SJCRH30 (cell line): ENCODE data around the gene PSMD3. TPM values are rescaled to one million over a fixed set of nuclear protein-coding genes. Genes with fewer than 3 reads are reported as not detected.
"Not testable (repeated sequence)": the region's sequence is repeated elsewhere in the genome, so short reads cannot be mapped to it uniquely, and the experiment has no call there.

Source experiments
- DNase-seq, 2 experiments: peaks; one replicate each; pipeline ENCODE4 v3.0.0-alpha.2; 2015 to 2020
- H3K27ac ChIP-seq: fragments of 250-450 bp; sonication (Bioruptor Pico); 2 replicates; pipeline ENCODE4 v1.5.1; 2020; ENCODE audit warnings: mild to moderate bottlenecking, moderate library complexity
- H3K27me3 ChIP-seq: fragments of 250-450 bp; sonication (Bioruptor Pico); 2 replicates; pipeline ENCODE4 v1.5.1; 2020; ENCODE audit warnings: mild to moderate bottlenecking, moderate library complexity
- H3K36me3 ChIP-seq: fragments of 250-450 bp; sonication (Bioruptor Pico); 2 replicates; pipeline ENCODE4 v1.5.1; 2020; ENCODE audit warnings: mild to moderate bottlenecking, moderate library complexity
- H3K4me1 ChIP-seq: fragments of 250-450 bp; sonication (Bioruptor Pico); 2 replicates; pipeline ENCODE4 v1.5.1; 2020; ENCODE audit warnings: mild to moderate bottlenecking, moderate library complexity
- H3K4me3 ChIP-seq: fragments of 250-450 bp; sonication (Bioruptor Pico); 2 replicates; pipeline ENCODE4 v1.5.1; 2020; ENCODE audit warnings: mild to moderate bottlenecking, moderate library complexity
- H3K9me3 ChIP-seq: fragments of 250-450 bp; sonication (Bioruptor Pico); replicated peaks from 2 replicates; pipeline ENCODE4 v1.5.1; 2020; ENCODE audit warnings: mild to moderate bottlenecking, moderate library complexity
- total RNA-seq: library from RNA; depleted of rRNA; stranded (reverse); fragments of >200 nt; shearing (Covaris generic); gene quantifications from 2 replicates; pipeline ENCODE4 v1.2.3, GENCODE V29; 2014; rRNA removed

PSMD3 gene
- total RNA-seq, result 128 and 129 TPM in 2 replicates

DNA sequence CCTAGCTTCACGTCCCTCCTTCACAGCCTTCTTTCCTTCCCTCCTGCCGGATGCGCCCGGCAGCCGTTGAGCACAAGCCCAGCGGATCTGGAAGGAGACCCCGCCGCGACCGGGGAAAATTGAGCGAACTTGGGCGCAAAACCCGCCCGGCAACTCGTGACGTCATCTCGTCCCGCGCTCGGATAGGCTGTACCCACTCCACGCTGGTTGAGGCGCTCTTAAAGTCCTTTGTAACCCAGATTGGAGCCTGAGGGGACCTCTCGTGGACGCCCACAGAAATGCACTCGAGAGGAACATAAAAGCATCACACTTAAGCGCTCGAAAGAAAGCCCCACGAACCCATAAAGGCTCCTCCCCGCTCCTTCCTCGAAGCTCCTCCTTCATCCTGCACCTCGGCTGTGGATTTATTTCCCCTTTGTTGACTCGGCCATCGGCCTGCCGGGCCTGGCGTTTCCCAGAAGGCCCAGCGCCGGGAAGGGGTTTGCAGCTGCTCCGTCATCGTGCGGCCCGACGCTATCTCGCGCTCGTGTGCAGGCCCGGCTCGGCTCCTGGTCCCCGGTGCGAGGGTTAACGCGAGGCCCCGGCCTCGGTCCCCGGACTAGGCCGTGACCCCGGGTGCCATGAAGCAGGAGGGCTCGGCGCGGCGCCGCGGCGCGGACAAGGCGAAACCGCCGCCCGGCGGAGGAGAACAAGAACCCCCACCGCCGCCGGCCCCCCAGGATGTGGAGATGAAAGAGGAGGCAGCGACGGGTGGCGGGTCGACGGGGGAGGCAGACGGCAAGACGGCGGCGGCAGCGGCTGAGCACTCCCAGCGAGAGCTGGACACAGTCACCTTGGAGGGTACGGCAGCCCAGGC, at the start of gene PSMD3:
PSMD3 (plus strand) TSS at position 457 of the 856 bp plus-strand sequence; CDS start at position 621, 164 bp downstream.
- peaks cover 10% of the 10 kb centered on the region for H3K4me1 ChIP-seq
- H3K27ac ChIP-seq, result peak within 1 kb of the TSS; percentile 88
- peaks cover 14% of the 10 kb centered on the region for H3K36me3 ChIP-seq
- H3K4me3 ChIP-seq, result peak within 1 kb of the TSS; percentile 78
- DNase-seq, result peak; percentile 98 to 100
- no peaks in the 10 kb centered on the region for H3K9me3 ChIP-seq
- H3K27me3 ChIP-seq, result no peaks in the 10 kb centered on the region

GRCh38 chr17:39933912-39934311, 46.7 kb upstream of the PSMD3 start:
- Histone ChIP-seq H3K36me3 (no peaks in the 10 kb centered on the region), H3K9me3 (no peaks in the 10 kb centered on the region), H3K27me3 (no peaks in the 10 kb centered on the region), H3K4me3 (no peak overlapping the region), H3K4me1 (no peaks in the 10 kb centered on the region), H3K27ac (no peak overlapping the region)
- DNase-seq, result no peak

DNA sequence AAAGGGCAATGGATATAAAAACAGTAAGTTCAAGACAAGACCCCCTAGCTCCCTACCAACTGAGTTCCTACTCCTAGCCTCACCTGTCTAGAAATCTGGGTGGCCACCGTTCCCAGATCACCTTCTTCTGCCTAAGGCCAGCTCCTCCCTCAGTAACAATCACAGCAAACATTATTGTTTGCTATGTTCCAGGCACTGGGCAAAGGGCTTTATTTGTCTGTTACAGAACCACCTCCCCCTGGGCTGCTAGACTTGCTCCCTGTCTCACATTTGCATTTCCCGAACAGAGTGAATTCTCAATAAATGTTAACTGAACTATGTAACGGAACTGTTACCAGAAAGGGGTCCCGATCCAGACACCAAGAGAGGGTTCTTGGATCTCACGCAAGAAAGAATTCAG, 46.3 kb upstream of the PSMD3 start:
- H3K4me3 ChIP-seq, result no peak overlapping the region
- peaks cover 2% of the 10 kb centered on the region for H3K4me1 ChIP-seq
- H3K27me3 ChIP-seq, result no peaks in the 10 kb centered on the region
- H3K9me3 ChIP-seq, result no peaks in the 10 kb centered on the region
- no peak overlapping the region for H3K27ac ChIP-seq
- no peaks in the 10 kb centered on the region for H3K36me3 ChIP-seq
- no peak for DNase-seq

DNA sequence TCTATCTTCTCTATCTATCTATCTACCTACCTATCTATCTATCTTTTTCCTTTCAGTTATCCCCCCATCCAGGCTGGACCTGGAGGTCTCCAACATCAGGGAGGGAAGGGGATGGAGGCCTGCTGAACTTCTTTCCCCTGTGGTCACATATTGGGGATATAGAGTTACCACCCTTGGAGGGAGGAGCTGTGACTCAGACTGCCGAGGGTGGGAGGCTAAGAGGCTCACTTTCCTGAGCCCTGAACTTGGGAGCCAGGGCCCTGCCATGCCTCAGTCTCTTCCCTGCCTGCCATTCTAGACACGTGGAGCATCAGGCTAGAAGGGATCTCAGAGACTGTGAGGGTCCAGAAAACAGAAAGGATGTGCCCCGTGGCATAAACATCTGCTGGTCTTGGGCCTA, 44.7 kb upstream of the PSMD3 start:
- H3K36me3 ChIP-seq, result no peaks in the 10 kb centered on the region
- H3K27ac ChIP-seq, result no peak overlapping the region
- H3K27me3 ChIP-seq, result no peaks in the 10 kb centered on the region
- no peak overlapping the region for H3K4me3 ChIP-seq
- peaks cover 8% of the 10 kb centered on the region for H3K4me1 ChIP-seq
- no peaks in the 10 kb centered on the region for H3K9me3 ChIP-seq
- DNase-seq, result peak; percentile 19 to 36

DNA sequence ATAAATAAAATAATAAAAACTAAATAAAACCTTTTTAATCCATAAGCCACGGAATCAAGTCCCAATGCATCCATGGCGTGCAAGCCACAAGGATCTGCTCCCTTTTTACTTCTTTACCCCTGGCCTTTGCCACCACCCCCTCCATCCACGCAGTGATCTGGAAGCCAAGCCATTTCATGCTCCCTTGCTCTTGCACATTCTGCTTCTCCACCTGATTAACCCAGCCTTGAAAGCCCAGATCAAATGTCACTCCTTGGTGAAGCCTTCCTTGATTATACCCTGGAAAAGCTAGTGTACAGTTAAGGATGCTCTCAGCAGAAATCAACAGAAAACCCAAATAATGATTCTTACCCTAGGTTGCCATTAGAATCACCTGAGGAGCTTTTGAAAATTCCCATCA, 43.2 kb upstream of the PSMD3 start:
- H3K9me3 ChIP-seq, result no peaks in the 10 kb centered on the region
- H3K4me1 ChIP-seq, result peaks cover 8% of the 10 kb centered on the region
- H3K4me3 ChIP-seq, result no peak overlapping the region
- H3K36me3 ChIP-seq, result no peaks in the 10 kb centered on the region
- H3K27ac ChIP-seq, result no peak overlapping the region
- no peaks in the 10 kb centered on the region for H3K27me3 ChIP-seq
- DNase-seq, result no peak

- DNase-seq, result no peak
- H3K9me3 ChIP-seq, result no peaks in the 10 kb centered on the region
- H3K27me3 ChIP-seq, result no peaks in the 10 kb centered on the region
- no peak overlapping the region for H3K4me3 ChIP-seq
- H3K4me1 ChIP-seq, result peaks cover 8% of the 10 kb centered on the region
- H3K27ac ChIP-seq, result no peak overlapping the region
- H3K36me3 ChIP-seq, result no peaks in the 10 kb centered on the region
These were observed 42.3 kb upstream of the PSMD3 start for GRCh38 chr17:39938140-39938869.

GRCh38 chr17:39939106-39939505, 41.5 kb upstream of the PSMD3 start:
- Histone ChIP-seq H3K36me3 (no peaks in the 10 kb centered on the region), H3K4me3 (no peak overlapping the region), H3K27me3 (no peaks in the 10 kb centered on the region), H3K4me1 (peaks cover 8% of the 10 kb centered on the region), H3K9me3 (no peaks in the 10 kb centered on the region), H3K27ac (no peak overlapping the region)
- DNase-seq, result no peak

GRCh38 chr17:39939588-39940419, 40.8 kb upstream of the PSMD3 start:
- no peaks in the 10 kb centered on the region for H3K36me3 ChIP-seq
- no peaks in the 10 kb centered on the region for H3K9me3 ChIP-seq
- H3K27me3 ChIP-seq, result no peaks in the 10 kb centered on the region
- H3K27ac ChIP-seq, result peak overlapping the region; percentile 36; the same call in 1 of the 2 replicates
- H3K4me3 ChIP-seq, result no peak overlapping the region
- peak; percentile 43 to 62 for DNase-seq
- peaks cover 8% of the 10 kb centered on the region for H3K4me1 ChIP-seq

DNA sequence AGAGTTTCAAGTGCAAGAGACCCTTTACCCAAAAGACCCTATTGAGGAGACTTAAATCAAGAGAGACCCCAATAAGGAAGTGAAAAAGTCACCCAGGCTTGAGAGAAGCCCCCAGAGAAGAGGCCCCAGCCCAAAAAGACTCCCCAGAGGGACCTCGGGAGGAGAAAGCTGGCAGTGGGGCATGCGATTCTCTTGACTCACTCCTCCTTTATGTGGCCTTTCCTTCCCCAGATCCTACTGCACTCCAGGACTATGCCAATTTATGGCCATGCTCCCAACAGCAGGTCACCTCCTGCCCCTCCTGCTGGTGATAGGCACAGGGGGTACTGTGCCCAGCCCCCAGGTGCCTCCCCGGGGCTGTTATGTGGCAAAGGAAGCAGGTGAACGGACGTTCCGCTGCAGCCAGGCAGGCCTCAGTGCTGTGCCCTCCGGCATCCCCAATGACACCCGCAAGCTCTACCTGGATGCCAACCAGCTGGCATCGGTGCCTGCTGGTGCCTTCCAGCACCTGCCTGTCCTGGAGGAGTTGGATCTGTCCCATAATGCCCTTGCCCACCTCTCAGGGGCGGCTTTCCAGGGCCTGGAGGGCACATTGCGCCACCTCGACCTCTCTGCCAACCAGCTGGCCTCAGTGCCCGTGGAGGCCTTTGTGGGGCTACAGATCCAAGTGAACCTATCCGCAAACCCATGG, 36.8 kb upstream of the PSMD3 start:
- no peaks in the 10 kb centered on the region for H3K27me3 ChIP-seq
- no peak overlapping the region for H3K4me3 ChIP-seq
- DNase-seq, result no peak
- peaks cover 8% of the 10 kb centered on the region for H3K4me1 ChIP-seq
- H3K9me3 ChIP-seq, result no peaks in the 10 kb centered on the region
- no peak overlapping the region for H3K27ac ChIP-seq
- H3K36me3 ChIP-seq, result no peaks in the 10 kb centered on the region

DNA sequence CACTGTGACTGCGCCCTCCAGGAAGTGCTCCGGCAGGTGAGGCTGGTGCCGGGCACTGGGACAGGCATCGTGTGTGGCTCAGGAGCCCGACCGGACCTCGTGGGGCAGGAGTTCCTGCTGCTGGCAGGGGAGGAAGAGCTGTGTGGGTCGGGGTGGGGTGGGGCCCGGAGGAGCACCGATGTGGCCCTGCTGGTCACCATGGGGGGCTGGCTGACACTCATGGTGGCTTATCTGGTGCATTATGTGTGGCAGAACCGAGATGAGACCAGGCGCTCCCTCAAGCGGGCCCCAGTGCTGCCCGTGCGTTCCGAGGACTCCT, 36.3 kb upstream of the PSMD3 start:
- no peaks in the 10 kb centered on the region for H3K27me3 ChIP-seq
- no peak overlapping the region for H3K27ac ChIP-seq
- no peaks in the 10 kb centered on the region for H3K9me3 ChIP-seq
- no peak overlapping the region for H3K4me3 ChIP-seq
- peaks cover 6% of the 10 kb centered on the region for H3K4me1 ChIP-seq
- DNase-seq, result no peak
- H3K36me3 ChIP-seq, result no peaks in the 10 kb centered on the region

DNA sequence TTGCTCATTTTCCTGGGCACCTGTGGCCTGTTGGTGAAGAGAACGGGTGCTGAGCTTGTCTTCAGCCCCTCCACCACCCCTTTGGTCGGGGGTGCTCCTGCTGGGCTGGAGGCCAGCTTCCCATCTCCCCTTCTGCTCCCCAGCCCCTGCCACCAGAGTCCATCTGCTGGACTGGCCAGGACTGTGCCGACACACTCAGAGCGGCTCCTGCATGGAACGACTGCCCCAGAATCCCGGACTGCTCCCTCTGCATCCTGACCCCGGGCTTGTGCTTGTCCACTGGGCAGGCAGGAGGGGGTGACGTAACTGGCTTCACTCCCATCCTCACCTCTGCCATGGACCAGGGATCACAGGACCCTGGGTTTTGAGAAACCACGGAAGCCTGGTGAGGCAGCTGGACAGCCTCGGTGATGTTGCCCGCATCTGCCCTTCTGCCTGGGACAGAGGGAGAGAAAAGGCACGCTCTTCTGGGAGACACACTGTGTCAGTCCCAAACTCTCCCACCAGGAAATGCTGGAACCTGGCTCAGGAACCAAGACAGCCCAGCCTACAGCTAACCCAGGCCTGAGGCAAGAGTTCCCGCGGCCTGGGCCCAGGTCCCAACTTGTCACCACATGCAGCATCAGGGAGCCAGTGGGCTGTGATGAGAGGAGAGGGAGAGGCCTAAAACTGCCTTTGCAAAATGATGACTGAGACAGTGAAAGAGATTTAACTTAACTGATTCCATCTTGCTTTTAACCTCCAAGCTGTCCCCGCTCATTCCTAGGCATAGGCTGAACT, 33.9 kb upstream of the PSMD3 start:
- Histone ChIP-seq H3K4me3 (no peak overlapping the region), H3K27ac (no peak overlapping the region), H3K27me3 (no peaks in the 10 kb centered on the region), H3K4me1 (no peaks in the 10 kb centered on the region), H3K9me3 (no peaks in the 10 kb centered on the region), H3K36me3 (no peaks in the 10 kb centered on the region)
- no peak for DNase-seq

DNA sequence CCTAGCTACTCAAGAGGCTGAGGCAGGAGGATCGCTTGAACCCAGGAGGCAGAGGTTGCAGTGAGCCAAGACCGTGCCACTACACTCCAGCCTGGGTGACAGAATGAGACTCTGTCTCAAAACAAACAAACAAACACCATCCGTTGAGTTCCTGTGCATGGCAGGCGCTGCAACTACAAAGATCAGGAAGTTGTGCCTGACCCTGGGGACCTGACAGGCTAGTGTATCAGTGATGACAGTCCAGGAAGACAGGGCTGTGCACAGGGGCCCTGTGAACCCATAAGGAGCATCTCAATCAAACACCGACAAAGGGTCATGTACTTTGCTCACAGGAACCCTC, 32.1 kb upstream of the PSMD3 start:
- not testable (repeated sequence) for DNase-seq, H3K4me3 ChIP-seq, H3K9me3 ChIP-seq, H3K36me3 ChIP-seq, H3K27me3 ChIP-seq, H3K4me1 ChIP-seq, H3K27ac ChIP-seq

- Histone ChIP-seq H3K36me3 (no peaks in the 10 kb centered on the region), H3K4me1 (no peaks in the 10 kb centered on the region), H3K27ac (no peak overlapping the region), H3K4me3 (no peak overlapping the region), H3K9me3 (no peaks in the 10 kb centered on the region), H3K27me3 (no peaks in the 10 kb centered on the region)
- DNase-seq, result no peak
These were observed 31.6 kb upstream of the PSMD3 start for GRCh38 chr17:39949028-39949427.

DNA sequence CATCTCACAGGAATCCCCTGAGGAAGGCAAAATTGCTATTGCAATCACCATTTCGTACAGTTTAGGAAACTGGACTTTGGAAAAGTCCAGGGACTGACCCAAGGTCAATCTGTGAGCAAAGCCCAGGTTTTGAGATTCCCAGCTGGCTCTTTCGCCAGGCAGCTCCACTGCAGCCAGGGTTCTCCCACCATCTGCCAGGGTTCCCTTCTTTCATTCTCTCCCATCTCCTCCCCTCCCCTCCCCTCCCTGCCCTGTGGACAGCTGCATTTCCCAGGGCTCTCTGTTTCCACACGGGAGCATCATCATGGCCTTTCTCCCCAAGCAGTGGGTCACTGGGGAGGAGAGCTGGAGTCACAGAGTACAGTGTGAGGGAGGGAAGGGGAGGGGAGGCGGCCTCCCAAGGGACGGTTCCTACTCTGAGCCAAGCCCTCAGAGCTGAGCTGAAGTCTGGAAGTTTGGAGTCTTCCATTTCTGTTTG, 29.7 kb upstream of the PSMD3 start:
- no peak overlapping the region for H3K27ac ChIP-seq
- no peaks in the 10 kb centered on the region for H3K4me1 ChIP-seq
- no peak overlapping the region for H3K4me3 ChIP-seq
- DNase-seq, result peak; percentile 62 to 73
- no peaks in the 10 kb centered on the region for H3K36me3 ChIP-seq
- H3K27me3 ChIP-seq, result no peaks in the 10 kb centered on the region
- no peaks in the 10 kb centered on the region for H3K9me3 ChIP-seq
